HCEC 1CT (cell line): ENCODE data around the gene OR4N2.
A peak's percentile ranks its signal among the peaks of the same experiment; 100 is the strongest.
"Not testable (repeated sequence)": the region's sequence is repeated elsewhere in the genome, so short reads cannot be mapped to it uniquely, and the experiment has no call there.

ENCODE experiments used
- DNase-seq: peaks from one replicate; pipeline ENCODE4 v3.0.0-alpha.2; 2017

OR4N2 gene

GRCh38 chr14:19838433-19838832, 34.9 kb downstream of the OR4N2 start:
- DNase-seq = no peak

GRCh38 chr14:19851365-19851764, 47.8 kb downstream of the OR4N2 start:
- DNase-seq = no peak

GRCh38 chr14:19866061-19866669, 62.6 kb downstream of the OR4N2 start:
- DNase-seq = not testable (repeated sequence)

- DNase-seq = no peak
Observed at GRCh38 chr14:19873178-19873577, 69.6 kb downstream of the OR4N2 start.

GRCh38 chr14:19874842-19875241, 71.3 kb downstream of the OR4N2 start, which contains the start of gene OR4K2:
TSS of gene OR4K2 (plus strand) at chr14:19875142. CDS start at chr14:19876268, 1,126 bp downstream.
- DNase-seq = no peak

- peak; percentile 5 for DNase-seq
Observed at GRCh38 chr14:19878029-19878642, 74.6 kb downstream of the OR4N2 start.
